ENCODE results near the gene CA10. TPM values are rescaled to one million over a fixed set of nuclear protein-coding genes. Genes with fewer than 3 reads are reported as not detected.

CA10 gene
- total RNA-seq, 1 donor from 2014 or later = not detected

DNA sequence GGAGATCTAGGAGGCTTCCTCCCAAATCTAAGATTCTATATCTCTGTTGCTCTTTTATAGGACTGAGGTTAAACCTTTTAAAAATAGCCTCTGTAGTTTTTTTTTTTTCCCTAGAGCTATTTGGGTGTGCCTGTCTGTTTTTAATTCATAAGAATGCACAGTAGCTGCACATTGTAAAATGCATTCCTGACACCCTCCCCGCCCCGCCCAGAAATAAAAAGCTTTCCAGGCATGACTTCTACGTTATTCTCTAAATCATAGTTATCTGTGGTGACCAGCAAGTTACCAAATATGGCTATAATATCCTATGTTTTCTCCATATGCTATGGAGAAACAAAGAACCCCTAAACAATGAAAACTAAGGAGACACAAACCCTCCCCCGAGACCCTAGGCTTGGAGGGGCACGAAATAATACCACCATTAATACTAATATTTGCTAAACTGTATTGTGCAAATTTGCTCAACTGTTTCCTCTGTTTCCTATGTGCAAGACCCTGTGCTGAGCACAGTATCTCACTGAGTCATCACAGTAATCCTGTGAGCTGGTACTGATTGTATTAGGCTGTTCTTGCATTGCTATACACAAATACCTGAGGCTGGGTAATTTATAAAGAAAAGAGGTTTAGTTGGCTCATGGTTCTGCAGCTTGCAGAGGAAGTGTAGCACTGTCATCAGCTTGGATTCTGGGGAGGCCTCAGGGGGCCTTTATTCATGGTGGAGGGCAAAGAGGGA is 388.3 kb downstream of the CA10 start:
- DNase-seq (ENCODE audit: low spot score) = no peak

DNA sequence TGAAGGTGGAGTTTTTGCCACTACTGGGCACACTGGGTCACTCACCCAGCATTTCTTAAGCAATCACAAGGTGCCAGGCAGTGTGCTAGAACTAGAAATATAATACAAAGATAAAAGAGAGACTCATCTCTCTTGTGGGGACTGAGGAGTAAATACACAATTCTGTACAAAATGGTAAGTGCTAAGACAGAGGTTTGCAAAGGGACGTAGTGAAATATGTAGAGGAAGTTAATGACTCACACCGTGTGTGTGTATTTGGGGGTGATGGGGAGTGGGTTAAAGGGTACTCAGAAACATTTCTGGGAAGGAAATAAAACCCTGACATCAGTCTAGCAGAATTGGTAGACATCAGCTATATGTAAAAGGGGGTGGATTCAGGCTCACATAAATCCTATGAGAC is 389.3 kb downstream of the CA10 start:
- DNase-seq (ENCODE audit: low spot score) = no peak

- DNase-seq (ENCODE audit: low spot score) = no peak
These were observed 389.8 kb downstream of the CA10 start for GRCh38 chr17:51768706-51769105.

GRCh38 chr17:51767287-51767686 is 391.2 kb downstream of the CA10 start:
- no peak for DNase-seq (ENCODE audit: low spot score)

- no peak for DNase-seq (ENCODE audit: low spot score)
These were observed 393.0 kb downstream of the CA10 start for GRCh38 chr17:51765282-51766135.

- DNase-seq (ENCODE audit: low spot score) = no peak
These were observed 394.0 kb downstream of the CA10 start for GRCh38 chr17:51764387-51764971.

- no peak for DNase-seq (ENCODE audit: low spot score)
These were observed 395.5 kb downstream of the CA10 start for GRCh38 chr17:51763058-51763457.

- no peak for DNase-seq (ENCODE audit: low spot score)
These were observed 397.4 kb downstream of the CA10 start for GRCh38 chr17:51761105-51761504.

- DNase-seq (ENCODE audit: low spot score) = no peak
These were observed 399.3 kb downstream of the CA10 start for GRCh38 chr17:51759260-51759659.

- DNase-seq (ENCODE audit: low spot score) = no peak
These were observed 407.4 kb downstream of the CA10 start for GRCh38 chr17:51751072-51751471.

DNA sequence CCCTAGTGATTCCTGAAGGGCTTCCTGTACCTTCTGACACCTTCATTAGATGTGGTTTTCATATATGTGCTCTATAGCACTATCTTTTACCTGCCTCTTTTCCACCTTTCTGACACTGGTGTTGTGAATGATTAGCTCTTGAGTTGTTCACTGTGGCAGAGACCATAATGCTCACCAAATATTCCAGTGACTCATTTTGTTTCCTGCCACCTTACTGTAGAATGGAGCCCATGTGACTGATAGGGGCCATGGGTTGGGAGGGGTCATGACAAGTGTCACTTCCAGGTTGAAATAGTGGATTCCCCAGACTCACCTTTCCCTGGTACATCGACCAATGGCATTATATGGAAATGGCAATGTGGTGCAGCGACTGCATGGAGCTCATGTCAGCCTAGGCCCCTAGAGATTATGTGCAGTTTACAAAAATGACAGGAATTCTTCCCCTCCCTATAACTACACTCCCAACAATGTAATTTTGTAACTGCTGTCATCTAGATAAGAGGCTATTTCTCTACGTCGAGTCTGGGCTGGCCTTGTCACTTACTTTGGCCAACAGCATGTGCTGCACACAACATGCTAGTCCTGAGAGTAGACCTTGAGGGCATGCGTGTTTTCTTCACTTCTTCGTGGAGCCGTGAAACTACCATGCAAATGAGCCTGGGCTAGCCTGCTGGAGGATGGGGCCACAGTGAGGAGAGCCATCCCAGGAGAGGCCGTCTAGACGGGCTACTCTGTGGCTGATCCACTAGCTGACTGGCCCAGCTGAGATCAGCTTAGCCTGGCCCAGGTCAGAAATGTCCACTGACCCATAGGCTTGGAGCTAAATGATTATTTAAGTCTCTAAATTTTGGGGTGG is 409.5 kb downstream of the CA10 start:
- DNase-seq (ENCODE audit: low spot score) = no peak

GRCh38 chr17:51746421-51746820 is 412.1 kb downstream of the CA10 start:
- DNase-seq (ENCODE audit: low spot score) = no peak

DNA sequence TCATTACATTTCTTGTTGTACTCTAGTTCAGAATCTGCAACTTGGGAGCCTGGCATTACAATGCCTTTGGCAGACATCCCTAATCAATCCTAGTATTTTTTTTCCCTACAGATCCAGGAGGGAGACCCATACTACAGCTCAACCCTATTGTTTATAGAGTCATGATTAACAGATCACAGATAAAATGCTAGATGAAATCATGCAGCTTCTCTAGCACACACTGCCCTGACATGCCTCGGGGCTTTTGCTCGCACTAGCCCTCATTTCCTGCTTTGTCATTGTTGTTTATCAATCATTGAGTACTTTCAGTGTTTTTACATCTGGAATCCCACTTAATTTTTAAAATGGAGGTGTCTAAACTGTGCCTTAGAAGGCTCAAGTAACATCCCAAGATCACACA is 412.5 kb downstream of the CA10 start:
- DNase-seq (ENCODE audit: low spot score) = no peak

DNA sequence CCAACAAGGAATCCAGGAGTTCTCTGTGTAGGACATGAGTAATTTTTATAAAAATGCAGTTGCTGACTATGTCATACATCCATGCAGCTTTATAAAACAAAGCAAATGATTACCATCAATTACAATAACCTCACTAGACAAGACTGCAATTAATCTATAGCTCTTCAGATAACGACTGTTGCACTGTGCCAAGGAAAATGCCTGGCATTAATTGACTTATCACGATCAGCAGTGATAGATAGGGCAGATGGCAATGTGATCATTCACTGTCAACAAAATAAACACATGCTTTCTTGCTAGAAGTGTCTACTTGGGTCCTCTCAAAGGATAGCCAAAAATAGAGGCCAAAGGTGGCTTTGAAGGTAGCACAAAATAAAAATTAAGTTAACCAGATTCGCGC is 415.0 kb downstream of the CA10 start:
- no peak for DNase-seq (ENCODE audit: low spot score)

GRCh38 chr17:51742571-51742970 is 415.9 kb downstream of the CA10 start:
- DNase-seq (ENCODE audit: low spot score) = no peak

DNA sequence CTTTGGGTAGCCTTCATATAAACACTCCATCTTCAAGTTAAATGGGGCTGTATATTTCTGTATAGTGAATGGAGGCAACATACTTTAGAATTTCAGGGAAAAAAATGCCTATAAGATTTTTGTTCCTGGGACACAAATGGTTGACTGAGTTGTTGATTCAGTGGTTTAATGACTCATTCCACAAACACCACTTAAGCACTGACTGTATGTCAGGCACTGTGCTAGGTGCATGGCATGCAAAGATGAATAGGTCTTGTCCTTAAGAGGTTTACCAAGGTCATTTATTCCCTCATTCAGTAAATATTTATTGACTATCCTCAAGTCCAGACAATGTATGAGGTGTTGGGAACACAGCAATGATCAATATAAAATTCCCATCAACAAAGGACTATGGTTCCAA is 417.1 kb downstream of the CA10 start:
- DNase-seq (ENCODE audit: low spot score) = no peak

DNA sequence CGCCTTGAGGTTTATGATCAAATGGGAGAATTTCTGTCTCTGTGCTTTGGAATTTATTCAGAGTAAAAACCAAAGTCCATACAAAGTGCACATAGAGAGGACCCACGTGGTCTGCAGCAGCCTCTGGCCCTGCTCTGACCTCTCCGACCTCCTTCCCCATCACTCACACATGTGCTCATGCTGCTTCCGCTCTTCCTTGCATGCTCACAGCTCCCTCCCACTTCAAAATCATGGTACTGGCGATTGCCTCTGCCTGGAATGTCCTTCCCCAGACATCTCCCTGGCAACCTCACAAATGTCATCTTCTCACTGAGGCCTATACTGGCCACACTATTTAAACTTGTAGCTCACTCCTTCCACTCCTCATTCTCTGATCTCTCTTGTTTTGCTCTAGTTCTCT is 418.0 kb downstream of the CA10 start:
- no peak for DNase-seq (ENCODE audit: low spot score)

DNA sequence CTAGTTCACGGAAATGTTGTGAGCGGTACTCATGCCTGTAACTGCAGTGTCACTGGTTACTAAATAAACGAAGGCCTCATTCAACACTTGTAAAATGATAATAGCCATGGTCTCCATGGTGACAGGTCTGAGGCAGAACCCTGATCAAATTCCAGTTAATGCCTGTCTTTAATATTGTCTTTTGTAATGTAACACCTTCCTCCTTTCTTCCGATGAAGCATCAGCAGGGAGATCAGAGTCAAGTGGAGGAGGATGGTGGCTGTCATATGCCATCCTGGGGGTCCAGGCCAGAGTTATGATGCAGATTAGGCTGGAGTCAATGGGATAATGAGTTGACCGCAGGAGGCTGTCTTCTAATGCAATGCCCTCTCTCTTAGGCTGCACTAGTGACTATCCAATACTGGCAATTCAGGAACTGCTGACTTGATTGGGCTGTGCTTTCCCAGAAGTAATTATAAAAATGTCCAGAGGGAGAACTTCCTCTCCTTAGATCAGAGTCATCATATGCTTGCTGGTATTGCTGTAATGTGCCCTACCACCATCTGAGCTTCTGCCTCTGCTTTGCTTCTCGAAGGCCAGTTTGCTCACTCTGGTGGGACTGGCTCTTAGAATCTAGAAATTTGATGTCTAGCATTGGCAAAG is 419.1 kb downstream of the CA10 start:
- no peak for DNase-seq (ENCODE audit: low spot score)

- DNase-seq (ENCODE audit: low spot score) = no peak
These were observed 422.2 kb downstream of the CA10 start for GRCh38 chr17:51736356-51736755.

GRCh38 chr17:51734976-51735375 is 423.5 kb downstream of the CA10 start:
- DNase-seq (ENCODE audit: low spot score) = no peak

DNA sequence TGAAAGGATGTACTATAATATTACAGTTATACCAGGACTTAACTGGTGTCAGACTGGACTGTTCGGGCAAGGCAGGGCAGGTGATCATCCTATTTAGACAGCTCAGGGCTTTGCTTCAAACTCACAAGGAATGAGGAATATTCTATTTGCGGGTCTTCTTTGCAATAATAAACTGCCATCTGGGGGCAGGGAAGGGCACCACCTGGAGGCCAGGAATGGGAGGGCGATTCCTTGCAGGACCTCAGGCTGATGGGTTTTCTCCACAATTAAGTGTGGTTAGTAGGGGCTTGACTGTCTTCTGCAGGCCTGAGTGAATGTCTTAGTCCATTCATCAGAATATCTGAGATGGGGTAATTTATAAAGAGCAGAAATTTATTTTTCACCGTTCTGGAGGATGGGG is 424.1 kb downstream of the CA10 start:
- no peak for DNase-seq (ENCODE audit: low spot score)

Measured in mesenteric fat pad (tissue), 1 donor.